Measurements from ENCODE around the gene OR8B8.

- TF ChIP-seq CTCF (IDR thresholded peaks at IDR 0.05; ENCODE audit: low read depth, low read length) (no peak), EZH2phosphoT487 (IDR thresholded peaks at IDR 0.05; ENCODE audit: low read depth) (no peak)
Measured at GRCh38 chr11:124445646-124446150, at the start of gene OR8B8.
